GM12801 (cell line): ENCODE measurements around the gene GLI3.

Source experiments
- CTCF ChIP-seq: IDR thresholded peaks from one replicate; pipeline ENCODE4 v1.5.1; 2011; ENCODE audit warnings: control low read depth; ENCODE audit not compliant: insufficient read length; ENCODE audit errors: extremely low read depth

The GLI3 gene

GRCh38 chr7:42186151-42186550 is 50.9 kb downstream of the GLI3 start:
- no peak for TF ChIP-seq CTCF

- TF ChIP-seq CTCF, result no peak
These were observed 51.3 kb downstream of the GLI3 start for GRCh38 chr7:42185726-42186125.

GRCh38 chr7:42183547-42183946 is 53.5 kb downstream of the GLI3 start:
- no peak for TF ChIP-seq CTCF

- TF ChIP-seq CTCF, result no peak
These were observed 55.4 kb downstream of the GLI3 start for GRCh38 chr7:42181566-42181965.

- no peak for TF ChIP-seq CTCF
These were observed 56.2 kb downstream of the GLI3 start for GRCh38 chr7:42180806-42181205.

- TF ChIP-seq CTCF, result no peak
These were observed 60.3 kb downstream of the GLI3 start for GRCh38 chr7:42176724-42177101.

GRCh38 chr7:42175834-42176723 is 60.9 kb downstream of the GLI3 start:
- TF ChIP-seq CTCF, result no peak
